GM23338 (cell line): ENCODE data around the gene ANG. TPM values are rescaled to one million over a fixed set of nuclear protein-coding genes. Genes with fewer than 3 reads are reported as not detected.

Source experiments
- ATAC-seq: fragments of 200-7000 bp; cut with Tn5 transposase; 3 replicates; pipeline ENCODE4 v1.9.1; 2020
- DNase-seq: peaks from one replicate; pipeline ENCODE4 v3.0.0-alpha.2; 2015; ENCODE audit warnings: low spot score
- H2AFZ ChIP-seq: fragments of 200-600 bp; sonication (generic); 2 replicates; pipeline ENCODE4 v1.8.0; 2016; ENCODE audit warnings: antibody characterized with exemption, mild to moderate bottlenecking, moderate library complexity
- H3F3A ChIP-seq: fragments of 200-600 bp; sonication (generic); replicated peaks from 2 replicates; pipeline ENCODE4 v1.8.0; 2017; ENCODE audit warnings: antibody characterized with exemption, mixed run types, low read depth
- H3K27ac ChIP-seq: fragments of 200-600 bp; sonication (generic); 2 replicates; pipeline ENCODE4 v1.6.1; 2016; ENCODE audit warnings: low read depth
- H3K27me3 ChIP-seq: fragments of 200-600 bp; sonication (generic); 2 replicates; pipeline ENCODE4 v1.8.0; 2016; ENCODE audit warnings: mild to moderate bottlenecking, mixed run types, moderate library complexity; ENCODE audit not compliant: insufficient read depth
- H3K36me3 ChIP-seq: fragments of 200-600 bp; sonication (generic); 2 replicates; pipeline ENCODE4 v1.8.0; 2016; ENCODE audit warnings: mild to moderate bottlenecking; ENCODE audit not compliant: insufficient read depth
- H3K4me1 ChIP-seq: fragments of 200-600 bp; sonication (generic); 2 replicates; pipeline ENCODE4 v1.8.0; 2016; ENCODE audit warnings: mild to moderate bottlenecking, moderate library complexity; ENCODE audit not compliant: insufficient read depth
- H3K4me2 ChIP-seq: fragments of 200-600 bp; sonication (generic); 2 replicates; pipeline ENCODE4 v1.7.1; 2017; ENCODE audit warnings: mixed run types
- H3K4me3 ChIP-seq: fragments of 200-600 bp; sonication (generic); 2 replicates; pipeline ENCODE4 v1.6.1; 2016; ENCODE audit warnings: mixed run types
- H3K79me2 ChIP-seq: fragments of 200-600 bp; sonication (generic); replicated peaks from 2 replicates; pipeline ENCODE4 v1.8.0; 2017; ENCODE audit warnings: mild to moderate bottlenecking; ENCODE audit not compliant: insufficient read depth
- H3K9me2 ChIP-seq: fragments of 200-600 bp; sonication (generic); 2 replicates; pipeline ENCODE4 v1.8.0; 2017; ENCODE audit not compliant: insufficient read depth
- H4K20me1 ChIP-seq: fragments of 200-600 bp; sonication (generic); replicated peaks from 2 replicates; pipeline ENCODE4 v1.8.0; 2017; ENCODE audit warnings: mild to moderate bottlenecking; ENCODE audit not compliant: insufficient read depth
- H3K27ac Mint-ChIP-seq: 2 replicates; pipeline ENCODE4 v1.8.0; 2020; ENCODE audit warnings: inconsistent platforms, mild to moderate bottlenecking, moderate library complexity, mixed read lengths
- H3K27me3 Mint-ChIP-seq: 3 replicates; pipeline ENCODE4 v1.8.0; 2022; ENCODE audit warnings: low read depth, mild to moderate bottlenecking, moderate library complexity, mixed read lengths, inconsistent platforms; ENCODE audit not compliant: insufficient read depth, poor library complexity
- H3K36me3 Mint-ChIP-seq: 3 replicates; pipeline ENCODE4 v1.8.0; 2021; ENCODE audit warnings: low read depth, mild to moderate bottlenecking, inconsistent platforms, moderate library complexity, mixed read lengths
- H3K4me1 Mint-ChIP-seq: 3 replicates; pipeline ENCODE4 v1.8.0; 2020; ENCODE audit warnings: mild to moderate bottlenecking, inconsistent platforms, mixed read lengths
- H3K4me3 Mint-ChIP-seq: 3 replicates; pipeline ENCODE4 v1.8.0; 2021; ENCODE audit warnings: moderate library complexity, mild to moderate bottlenecking, inconsistent platforms, mixed read lengths
- H3K9me3 Mint-ChIP-seq: 3 replicates; pipeline ENCODE4 v1.8.0; 2020; ENCODE audit warnings: moderate library complexity, mild to moderate bottlenecking, inconsistent platforms, mixed read lengths
- CREB1 ChIP-seq: fragments of 250-450 bp; sonication (Bioruptor Pico); IDR thresholded peaks from 2 replicates; pipeline ENCODE4 v1.5.0; 2020; ENCODE audit warnings: low read depth, mild to moderate bottlenecking, moderate library complexity
- ETS1 ChIP-seq: IDR thresholded peaks from 2 replicates; pipeline ENCODE4 v1.6.1; 2016; ENCODE audit warnings: antibody characterized with exemption
- EZH2 ChIP-seq: fragments of 200-600 bp; sonication (generic); IDR thresholded peaks from one replicate; pipeline ENCODE4 v1.8.0; 2017; ENCODE audit warnings: antibody characterized with exemption, mild to moderate bottlenecking, low read depth; ENCODE audit not compliant: unreplicated experiment
- EZH2phosphoT487 ChIP-seq: fragments of 200-600 bp; sonication (generic); IDR thresholded peaks from one replicate; pipeline ENCODE4 v1.8.1; 2018; ENCODE audit warnings: antibody characterized with exemption; ENCODE audit not compliant: unreplicated experiment
- JUNB ChIP-seq: IDR thresholded peaks from one replicate; pipeline ENCODE4 v1.6.1; 2016; ENCODE audit warnings: antibody characterized with exemption; ENCODE audit not compliant: unreplicated experiment
- NANOG ChIP-seq: IDR thresholded peaks from 2 replicates; pipeline ENCODE4 v1.6.1; 2016; ENCODE audit warnings: antibody characterized with exemption, borderline replicate concordance
- POLR2AphosphoS5 ChIP-seq: IDR thresholded peaks from 2 replicates; pipeline ENCODE4 v1.6.1; 2016; ENCODE audit warnings: antibody characterized with exemption, low read depth
- REST ChIP-seq: IDR thresholded peaks from one replicate; pipeline ENCODE4 v1.6.1; 2018; ENCODE audit warnings: antibody characterized with exemption; ENCODE audit not compliant: unreplicated experiment
- STAT1 ChIP-seq: IDR thresholded peaks from one replicate; pipeline ENCODE4 v1.6.1; 2016; ENCODE audit warnings: antibody characterized with exemption; ENCODE audit not compliant: unreplicated experiment
- ZNF114 ChIP-seq: fragments of 250-450 bp; sonication (Bioruptor Pico); IDR thresholded peaks from 2 replicates; pipeline ENCODE4 v1.5.0; 2020; ENCODE audit warnings: mild to moderate bottlenecking, moderate library complexity
- ZNF331 ChIP-seq: fragments of 250-450 bp; sonication (Bioruptor Pico); IDR thresholded peaks from 2 replicates; pipeline ENCODE4 v1.5.0; 2020; ENCODE audit warnings: low read depth, mild to moderate bottlenecking, moderate library complexity
- polyA plus RNA-seq: library from polyadenylated mRNA; unstranded; fragments of >200 nt; fragmentation: Nextera tagmentation; extraction: Ambion mirVana; gene quantifications from 2 replicates; pipeline ENCODE4 v1.2.1, GENCODE V29; 2016
- total RNA-seq: library from RNA; depleted of rRNA; stranded (reverse); fragments of >200 nt; shearing (Covaris generic); gene quantifications from 2 replicates; pipeline ENCODE4 v1.2.3, GENCODE V29; 2014
- TF ChIP-seq, protein P1 (sequence below), 2 experiments: fragments of 200-600 bp in 1 of 2; sonication (generic) in 1 of 2; conservative IDR thresholded peaks; 2 replicates each; pipeline versions ENCODE4 v1.5.1 to v1.6.1; 2016 to 2017; ENCODE audit warnings: antibody characterized with exemption in 2 of 2, low read depth in 2 of 2, mild to moderate bottlenecking in 2 of 2, moderate library complexity in 1 of 2

Gene ANG
- total and polyA plus RNA-seq, 2 experiments from 2014 or later = 2.3 to 3.7 TPM

DNA sequence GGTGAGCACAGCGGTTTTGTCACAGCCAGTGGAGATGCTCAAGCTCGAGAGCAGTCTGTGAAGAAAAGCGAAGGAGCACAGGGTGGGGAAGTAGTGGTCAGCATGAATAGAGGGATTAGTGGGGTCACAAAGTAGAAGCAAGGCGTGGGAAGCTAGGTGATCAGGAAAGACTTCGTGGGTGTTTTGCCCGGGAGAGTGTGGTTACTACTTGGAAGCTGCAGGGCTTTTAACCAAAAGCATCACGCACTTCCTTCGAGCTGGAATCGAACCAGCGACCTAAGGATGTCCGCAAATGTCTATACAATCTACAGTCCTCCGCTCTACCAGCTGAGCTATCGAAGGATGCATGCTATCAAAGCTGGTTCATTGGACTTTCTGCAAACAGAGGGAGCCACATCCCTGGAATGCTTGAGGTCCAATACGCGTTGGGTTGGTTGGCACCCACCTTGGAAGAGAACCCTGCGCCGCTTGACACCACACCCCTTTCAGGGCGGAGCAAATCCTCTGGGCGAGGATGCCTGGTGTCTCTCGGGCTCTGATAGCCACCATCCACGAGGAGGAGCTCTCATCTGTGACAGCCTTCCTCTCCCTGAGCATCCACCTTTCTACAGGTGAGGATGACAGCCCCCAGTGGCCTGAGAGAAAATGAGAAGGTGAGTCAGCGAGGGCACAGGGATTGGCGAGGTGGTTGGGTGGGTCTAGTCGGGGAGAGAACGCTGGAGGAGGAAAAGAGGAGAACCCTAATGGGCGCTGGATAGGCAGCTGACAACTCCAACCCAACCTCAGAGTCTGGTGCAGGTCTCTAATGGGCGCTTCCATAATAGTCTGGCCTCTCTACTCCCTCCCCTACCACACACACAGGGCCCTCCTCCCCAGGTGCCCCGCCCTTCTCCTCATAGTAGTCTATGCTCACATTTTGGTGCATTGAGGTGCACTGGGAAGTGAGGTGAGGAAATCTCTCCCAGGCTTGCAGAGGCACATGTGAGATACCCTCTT lies 31.1 kb upstream of the ANG start:
- DNase-seq (peak; percentile 96), ATAC-seq (peak; percentile 79)
- peak overlapping the region; percentile 71 for H3K4me2 ChIP-seq
- H3K27ac Mint-ChIP-seq = no peak overlapping the region
- no peak overlapping the region for H2AFZ ChIP-seq
- H3K27me3 ChIP-seq = peaks cover 39% of the 10 kb centered on the region
- H3K36me3 ChIP-seq = no peaks in the 10 kb centered on the region
- H4K20me1 ChIP-seq = no peaks in the 10 kb centered on the region
- TF ChIP-seq, protein P1, sequence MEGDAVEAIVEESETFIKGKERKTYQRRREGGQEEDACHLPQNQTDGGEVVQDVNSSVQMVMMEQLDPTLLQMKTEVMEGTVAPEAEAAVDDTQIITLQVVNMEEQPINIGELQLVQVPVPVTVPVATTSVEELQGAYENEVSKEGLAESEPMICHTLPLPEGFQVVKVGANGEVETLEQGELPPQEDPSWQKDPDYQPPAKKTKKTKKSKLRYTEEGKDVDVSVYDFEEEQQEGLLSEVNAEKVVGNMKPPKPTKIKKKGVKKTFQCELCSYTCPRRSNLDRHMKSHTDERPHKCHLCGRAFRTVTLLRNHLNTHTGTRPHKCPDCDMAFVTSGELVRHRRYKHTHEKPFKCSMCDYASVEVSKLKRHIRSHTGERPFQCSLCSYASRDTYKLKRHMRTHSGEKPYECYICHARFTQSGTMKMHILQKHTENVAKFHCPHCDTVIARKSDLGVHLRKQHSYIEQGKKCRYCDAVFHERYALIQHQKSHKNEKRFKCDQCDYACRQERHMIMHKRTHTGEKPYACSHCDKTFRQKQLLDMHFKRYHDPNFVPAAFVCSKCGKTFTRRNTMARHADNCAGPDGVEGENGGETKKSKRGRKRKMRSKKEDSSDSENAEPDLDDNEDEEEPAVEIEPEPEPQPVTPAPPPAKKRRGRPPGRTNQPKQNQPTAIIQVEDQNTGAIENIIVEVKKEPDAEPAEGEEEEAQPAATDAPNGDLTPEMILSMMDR (conservative IDR thresholded peaks at IDR 0.05; ENCODE audit: low read depth in 2 of 2) = peak; percentile 78
- no peak for TF ChIP-seq EZH2
- TF ChIP-seq CREB1 = 0 out of 2 replicates have a peak, but pooled peaks have one; percentile 19
- H3K9me2 ChIP-seq = no peaks in the 10 kb centered on the region
- H3K4me3 Mint-ChIP-seq = peak overlapping the region; percentile 80
- peaks cover 6% of the 10 kb centered on the region; the same call in 2 of the 3 replicates for H3K9me3 Mint-ChIP-seq
- H3K4me3 ChIP-seq = peak overlapping the region; percentile 46
- H3K27me3 Mint-ChIP-seq = peaks cover 54% of the 10 kb centered on the region
- peaks cover 15% of the 10 kb centered on the region; the same call in 1 of the 2 replicates for H3K4me1 ChIP-seq
- no peak overlapping the region for H3K27ac ChIP-seq
- no peaks in the 10 kb centered on the region; the same call in 1 of the 2 replicates for H3F3A ChIP-seq
- peaks cover 30% of the 10 kb centered on the region for H3K4me1 Mint-ChIP-seq
- no peaks in the 10 kb centered on the region; the same call in 2 of the 3 replicates for H3K36me3 Mint-ChIP-seq
- no peaks in the 10 kb centered on the region for H3K79me2 ChIP-seq

DNA sequence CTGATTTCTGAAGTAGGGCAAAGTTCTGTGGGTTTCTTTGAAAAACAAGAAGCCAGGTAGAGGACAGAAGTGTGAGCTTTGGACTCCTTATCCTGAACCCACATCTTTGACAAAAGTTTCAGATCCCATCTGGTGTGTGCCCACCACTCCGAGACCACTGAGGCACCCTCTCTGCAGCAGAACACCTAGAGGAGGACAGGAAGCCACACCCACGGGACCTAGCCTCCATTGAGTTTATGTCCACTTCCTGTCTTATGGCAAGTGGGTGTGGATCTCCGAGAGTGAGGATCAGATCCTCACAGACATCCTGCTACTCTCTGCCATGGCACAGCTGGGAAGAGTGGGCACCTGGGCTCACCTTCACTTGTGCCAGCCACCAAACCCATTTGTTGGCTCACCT lies 30.3 kb upstream of the ANG start:
- Histone ChIP-seq H3K79me2 (no peaks in the 10 kb centered on the region), H3K36me3 (no peaks in the 10 kb centered on the region), H2AFZ (no peak overlapping the region), H3F3A (peaks cover under 1% of the 10 kb centered on the region; the same call in 1 of the 2 replicates), H4K20me1 (no peaks in the 10 kb centered on the region), H3K4me2 (peak overlapping the region; percentile 71), H3K4me3 (peak overlapping the region; percentile 46), H3K27ac (no peak overlapping the region), H3K9me2 (no peaks in the 10 kb centered on the region), H3K27me3 (peaks cover 39% of the 10 kb centered on the region), H3K4me1 (peaks cover 15% of the 10 kb centered on the region; the same call in 1 of the 2 replicates)
- Mint-ChIP-seq H3K4me1 (peaks cover 31% of the 10 kb centered on the region), H3K27ac (no peak overlapping the region), H3K27me3 (peaks cover 55% of the 10 kb centered on the region), H3K9me3 (peaks cover 6% of the 10 kb centered on the region; the same call in 2 of the 3 replicates), H3K36me3 (no peaks in the 10 kb centered on the region; the same call in 2 of the 3 replicates), H3K4me3 (peak overlapping the region; percentile 80)
- ATAC-seq (no peak), DNase-seq (no peak)
- TF ChIP-seq ZNF114 (CRISPR knock-in tag) (no peak), NANOG (no peak), ZNF331 (no peak), ETS1 (no peak), CREB1 (no peak), EZH2 (no peak), REST (no peak), JUNB (no peak), STAT1 (no peak), POLR2AphosphoS5 (no peak), EZH2phosphoT487 (no peak)
- TF ChIP-seq, protein P1 (conservative IDR thresholded peaks at IDR 0.05; ENCODE audit: low read depth in 2 of 2) = no peak
